ENCODE data around the gene MTF1.

DNA sequence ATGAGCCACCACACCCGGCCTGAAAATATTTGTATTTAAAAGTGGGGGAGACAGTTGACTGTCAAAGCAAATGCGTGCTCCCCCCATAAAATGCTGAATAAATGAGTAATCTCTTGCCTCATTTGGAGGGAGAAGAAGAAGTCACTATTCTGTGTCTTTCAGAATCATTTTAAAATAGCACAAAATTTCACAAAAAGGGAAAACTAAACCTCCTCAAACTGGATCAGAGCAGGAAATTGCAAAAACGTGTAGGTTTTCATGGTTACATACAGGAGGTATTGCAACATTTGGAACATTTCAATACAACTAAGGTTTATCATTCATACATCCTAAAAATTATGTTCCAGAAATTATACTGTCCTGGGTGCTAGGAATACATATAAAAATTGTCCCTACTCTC lies 13.6 kb downstream of the MTF1 start:
- TF ChIP-seq, protein P1, sequence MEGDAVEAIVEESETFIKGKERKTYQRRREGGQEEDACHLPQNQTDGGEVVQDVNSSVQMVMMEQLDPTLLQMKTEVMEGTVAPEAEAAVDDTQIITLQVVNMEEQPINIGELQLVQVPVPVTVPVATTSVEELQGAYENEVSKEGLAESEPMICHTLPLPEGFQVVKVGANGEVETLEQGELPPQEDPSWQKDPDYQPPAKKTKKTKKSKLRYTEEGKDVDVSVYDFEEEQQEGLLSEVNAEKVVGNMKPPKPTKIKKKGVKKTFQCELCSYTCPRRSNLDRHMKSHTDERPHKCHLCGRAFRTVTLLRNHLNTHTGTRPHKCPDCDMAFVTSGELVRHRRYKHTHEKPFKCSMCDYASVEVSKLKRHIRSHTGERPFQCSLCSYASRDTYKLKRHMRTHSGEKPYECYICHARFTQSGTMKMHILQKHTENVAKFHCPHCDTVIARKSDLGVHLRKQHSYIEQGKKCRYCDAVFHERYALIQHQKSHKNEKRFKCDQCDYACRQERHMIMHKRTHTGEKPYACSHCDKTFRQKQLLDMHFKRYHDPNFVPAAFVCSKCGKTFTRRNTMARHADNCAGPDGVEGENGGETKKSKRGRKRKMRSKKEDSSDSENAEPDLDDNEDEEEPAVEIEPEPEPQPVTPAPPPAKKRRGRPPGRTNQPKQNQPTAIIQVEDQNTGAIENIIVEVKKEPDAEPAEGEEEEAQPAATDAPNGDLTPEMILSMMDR (conservative IDR thresholded peaks at IDR 0.05) = no peak
- no peak for TF ChIP-seq ZFX (IDR thresholded peaks at IDR 0.05)

Measured in C4-2B (cell line).